Measurements from ENCODE around the gene PTPRM. TPM values are rescaled to one million over a fixed set of nuclear protein-coding genes. Genes with fewer than 3 reads are reported as not detected.

Gene PTPRM
- polyA plus RNA-seq, 6 donors from 2014 or later = not detected

- Mint-ChIP-seq H3K27ac (no peak overlapping the region), H3K4me3 (no peak overlapping the region), H3K4me1 (no peaks in the 10 kb centered on the region), H3K27me3 (peaks cover 0 to 7% (median 0%) of the 10 kb centered on the region in 3 donors), H3K9me3 (peaks cover 0 to 3% (median 0%) of the 10 kb centered on the region in 7 donors), H3K36me3 (no peaks in the 10 kb centered on the region)
- ATAC-seq (ENCODE audit: low read depth in 2 of 2) (no peak), DNase-seq (no peak)
Measured at GRCh38 chr18:8403713-8404112, 836.6 kb downstream of the PTPRM start.

- DNase-seq = no peak
- no peak for ATAC-seq (ENCODE audit: low read depth in 2 of 2)
- peaks cover 0 to 7% (median 6%) of the 10 kb centered on the region in 3 donors for H3K27me3 Mint-ChIP-seq
Measured at GRCh38 chr18:8406186-8406867, 839.2 kb downstream of the PTPRM start.

GRCh38 chr18:8406868-8407250, 839.7 kb downstream of the PTPRM start:
- no peak for ATAC-seq (ENCODE audit: low read depth in 2 of 2)
- H3K4me1 Mint-ChIP-seq = no peaks in the 10 kb centered on the region
- H3K27me3 Mint-ChIP-seq = peaks cover 0 to 7% (median 6%) of the 10 kb centered on the region in 3 donors
- no peak overlapping the region for H3K27ac Mint-ChIP-seq
- no peak for DNase-seq
- H3K4me3 Mint-ChIP-seq = no peak overlapping the region
- H3K36me3 Mint-ChIP-seq = peaks cover 8 to 11% of the 10 kb centered on the region in 2 donors
- H3K9me3 Mint-ChIP-seq = peaks cover 0 to 25% (median 14%) of the 10 kb centered on the region in 7 donors

More at GRCh38 chr18:8406186-8406867, 839.2 kb downstream of the PTPRM start:
- H3K27ac Mint-ChIP-seq = no peak overlapping the region
- H3K4me3 Mint-ChIP-seq = no peak overlapping the region
- H3K4me1 Mint-ChIP-seq = no peaks in the 10 kb centered on the region
- peaks cover 0 to 20% (median 9%) of the 10 kb centered on the region in 7 donors for H3K9me3 Mint-ChIP-seq
- peaks cover 8 to 9% of the 10 kb centered on the region in 2 donors for H3K36me3 Mint-ChIP-seq

GRCh38 chr18:8409151-8409550, 842.0 kb downstream of the PTPRM start:
- Mint-ChIP-seq H3K36me3 (peaks cover 8 to 11% of the 10 kb centered on the region in 2 donors), H3K27me3 (peaks cover 0 to 7% (median 6%) of the 10 kb centered on the region in 3 donors), H3K9me3 (peaks cover 6 to 40% (median 21%) of the 10 kb centered on the region in 7 donors), H3K27ac (no peak overlapping the region), H3K4me3 (no peak overlapping the region), H3K4me1 (no peaks in the 10 kb centered on the region)
- ATAC-seq (ENCODE audit: low read depth in 2 of 2) (no peak), DNase-seq (no peak)

- H3K36me3 Mint-ChIP-seq = peaks cover 16 to 19% of the 10 kb centered on the region in 2 donors
- H3K4me1 Mint-ChIP-seq = no peaks in the 10 kb centered on the region
- peaks cover 11 to 23% (median 11%) of the 10 kb centered on the region in 3 donors for H3K27me3 Mint-ChIP-seq
- H3K9me3 Mint-ChIP-seq = peaks cover 14 to 56% (median 31%) of the 10 kb centered on the region in 7 donors
- peak overlapping the region in 1 of 6 donors; percentile 81 for H3K27ac Mint-ChIP-seq
- ATAC-seq (ENCODE audit: low read depth in 2 of 2) (no peak), DNase-seq (no peak)
- H3K4me3 Mint-ChIP-seq = no peak overlapping the region
Measured at GRCh38 chr18:8411492-8411891, 844.4 kb downstream of the PTPRM start.

- ATAC-seq (ENCODE audit: low read depth in 2 of 2) (no peak), DNase-seq (no peak)
- H3K27ac Mint-ChIP-seq = no peak overlapping the region
- H3K4me3 Mint-ChIP-seq = no peak overlapping the region
- H3K9me3 Mint-ChIP-seq = peaks cover 15 to 56% (median 31%) of the 10 kb centered on the region in 7 donors
- H3K27me3 Mint-ChIP-seq = peaks cover 11 to 28% (median 17%) of the 10 kb centered on the region in 3 donors
- no peaks in the 10 kb centered on the region for H3K4me1 Mint-ChIP-seq
- peaks cover 16 to 22% of the 10 kb centered on the region in 2 donors for H3K36me3 Mint-ChIP-seq
Measured at GRCh38 chr18:8412117-8412516, 845.0 kb downstream of the PTPRM start.

GRCh38 chr18:8413189-8413588, 846.1 kb downstream of the PTPRM start:
- H3K27ac Mint-ChIP-seq = no peak overlapping the region
- no peak for ATAC-seq (ENCODE audit: low read depth in 2 of 2)
- H3K9me3 Mint-ChIP-seq = peaks cover 15 to 56% (median 31%) of the 10 kb centered on the region in 7 donors
- H3K27me3 Mint-ChIP-seq = peaks cover 11 to 28% (median 17%) of the 10 kb centered on the region in 3 donors
- H3K4me1 Mint-ChIP-seq = no peaks in the 10 kb centered on the region
- H3K4me3 Mint-ChIP-seq = no peak overlapping the region
- peaks cover 16 to 22% of the 10 kb centered on the region in 2 donors for H3K36me3 Mint-ChIP-seq
- DNase-seq = no peak

GRCh38 chr18:8413751-8414150, 846.6 kb downstream of the PTPRM start:
- Mint-ChIP-seq H3K9me3 (peaks cover 15 to 56% (median 31%) of the 10 kb centered on the region in 7 donors), H3K4me1 (no peaks in the 10 kb centered on the region), H3K4me3 (no peak overlapping the region)

GRCh38 chr18:8416212-8417019, 849.3 kb downstream of the PTPRM start:
- ATAC-seq (ENCODE audit: low read depth in 2 of 2) (no peak), DNase-seq (no peak)
- H3K27me3 Mint-ChIP-seq = peaks cover 11 to 22% (median 17%) of the 10 kb centered on the region in 3 donors
- H3K36me3 Mint-ChIP-seq = peaks cover 8 to 12% of the 10 kb centered on the region in 2 donors
- H3K4me3 Mint-ChIP-seq = no peak overlapping the region
- peaks cover 12 to 36% (median 19%) of the 10 kb centered on the region in 7 donors for H3K9me3 Mint-ChIP-seq
- H3K4me1 Mint-ChIP-seq = no peaks in the 10 kb centered on the region
- H3K27ac Mint-ChIP-seq = no peak overlapping the region

More at GRCh38 chr18:8413751-8414150, 846.6 kb downstream of the PTPRM start:
- Mint-ChIP-seq H3K36me3 (peaks cover 16 to 22% of the 10 kb centered on the region in 2 donors), H3K27me3 (peaks cover 11 to 28% (median 17%) of the 10 kb centered on the region in 3 donors), H3K27ac (no peak overlapping the region)
- ATAC-seq (ENCODE audit: low read depth in 2 of 2) = no peak
- DNase-seq = no peak

- Mint-ChIP-seq H3K4me3 (no peak overlapping the region), H3K27me3 (peaks cover 0 to 6% (median 6%) of the 10 kb centered on the region in 3 donors), H3K4me1 (no peaks in the 10 kb centered on the region), H3K36me3 (no peaks in the 10 kb centered on the region), H3K9me3 (peaks cover 0 to 5% (median 4%) of the 10 kb centered on the region in 7 donors), H3K27ac (no peak overlapping the region)
- DNase-seq = no peak
- ATAC-seq (ENCODE audit: low read depth in 2 of 2) = no peak
Measured at GRCh38 chr18:8422391-8422790, 855.3 kb downstream of the PTPRM start.

- Mint-ChIP-seq H3K4me1 (no peaks in the 10 kb centered on the region), H3K36me3 (no peaks in the 10 kb centered on the region), H3K27ac (no peak overlapping the region), H3K4me3 (peak overlapping the region in 1 of 8 donors; percentile 41), H3K27me3 (peaks cover 0 to 6% (median 6%) of the 10 kb centered on the region in 3 donors), H3K9me3 (peaks cover 0 to 6% (median 5%) of the 10 kb centered on the region in 7 donors)
- DNase-seq (no peak), ATAC-seq (ENCODE audit: low read depth in 2 of 2) (no peak)
Measured at GRCh38 chr18:8423051-8423557, 856.0 kb downstream of the PTPRM start.

GRCh38 chr18:8424481-8424880, 857.4 kb downstream of the PTPRM start:
- DNase-seq = no peak
- H3K4me1 Mint-ChIP-seq = no peaks in the 10 kb centered on the region
- no peak for ATAC-seq (ENCODE audit: low read depth in 2 of 2)
- H3K27ac Mint-ChIP-seq = no peak overlapping the region
- no peak overlapping the region for H3K4me3 Mint-ChIP-seq
- peaks cover 0 to 6% (median 5%) of the 10 kb centered on the region in 7 donors for H3K9me3 Mint-ChIP-seq
- H3K27me3 Mint-ChIP-seq = peaks cover 0 to 6% (median 6%) of the 10 kb centered on the region in 3 donors
- no peaks in the 10 kb centered on the region for H3K36me3 Mint-ChIP-seq

- DNase-seq (no peak), ATAC-seq (ENCODE audit: low read depth in 2 of 2) (no peak)
- Mint-ChIP-seq H3K4me1 (no peaks in the 10 kb centered on the region), H3K27ac (peak overlapping the region in 1 of 6 donors; percentile 81), H3K27me3 (peaks cover 0 to 6% (median 6%) of the 10 kb centered on the region in 3 donors), H3K36me3 (no peaks in the 10 kb centered on the region), H3K9me3 (peaks cover 0 to 6% (median 5%) of the 10 kb centered on the region in 7 donors), H3K4me3 (no peak overlapping the region)
Measured at GRCh38 chr18:8424917-8425725, 858.0 kb downstream of the PTPRM start.

Data from naive B cell (primary cell).